ENCODE results near the gene TPP2.

TPP2 gene

DNA sequence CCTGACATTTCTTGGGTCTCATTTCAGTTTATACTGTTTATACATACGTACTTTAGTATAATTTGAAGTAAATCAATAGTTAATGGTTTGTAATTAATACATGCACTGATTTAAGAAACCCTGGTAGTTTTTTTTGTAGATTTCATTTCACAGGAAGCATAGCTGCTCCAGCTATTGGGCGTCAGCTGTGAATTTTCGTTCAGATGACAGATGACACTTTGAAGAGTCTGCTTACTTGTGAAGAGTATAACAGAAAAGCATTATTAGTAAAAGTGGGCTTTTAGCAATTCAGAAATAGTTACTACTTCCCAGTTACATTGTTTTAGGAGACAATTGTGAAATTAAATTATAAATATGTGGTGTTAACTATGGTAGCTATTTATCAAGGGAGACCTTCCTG, 53.7 kb downstream of the TPP2 start:
- H3K27ac Mint-ChIP-seq = no peak overlapping the region
- H3K27me3 Mint-ChIP-seq = no peaks in the 10 kb centered on the region
- H3K4me3 Mint-ChIP-seq = no peak overlapping the region
- no peak for ATAC-seq (replicated peaks)
- peaks cover 0 to 3% of the 10 kb centered on the region in 2 donors for H3K4me1 Mint-ChIP-seq (ENCODE audit: low read depth in 2 of 2)
- peaks cover 67% of the 10 kb centered on the region for H3K36me3 Mint-ChIP-seq (ENCODE audit: insufficient read depth)
- H3K9me3 Mint-ChIP-seq = no peaks in the 10 kb centered on the region
- no peak for DNase-seq

GRCh38 chr13:102651392-102651791, 54.6 kb downstream of the TPP2 start:
- Mint-ChIP-seq H3K4me3 (no peak overlapping the region), H3K27ac (no peak overlapping the region), H3K36me3 (ENCODE audit: insufficient read depth) (peaks cover 60% of the 10 kb centered on the region), H3K4me1 (ENCODE audit: low read depth in 2 of 2) (peaks cover 0 to 3% of the 10 kb centered on the region in 2 donors), H3K9me3 (no peaks in the 10 kb centered on the region), H3K27me3 (no peaks in the 10 kb centered on the region)
- ATAC-seq (replicated peaks) = no peak
- no peak for DNase-seq

DNA sequence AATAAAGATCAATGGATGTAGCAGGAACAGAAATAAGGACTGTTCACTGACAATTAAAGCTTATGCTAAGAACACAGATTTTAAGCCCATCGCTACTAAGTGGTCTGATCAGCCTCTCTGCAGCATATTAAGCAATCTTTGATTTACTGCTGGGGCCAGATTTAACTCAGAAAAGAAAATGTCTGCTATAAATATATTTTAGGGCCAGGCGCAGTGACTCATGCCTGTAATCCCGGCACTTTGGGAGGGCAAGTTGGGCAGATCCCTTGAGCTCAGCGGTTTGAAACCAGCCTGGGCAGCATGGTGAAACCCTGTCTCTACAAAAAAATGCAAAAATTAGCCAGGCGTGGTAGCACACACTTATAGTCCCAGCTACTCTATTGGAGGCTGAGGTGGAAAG, 55.1 kb downstream of the TPP2 start:
- Mint-ChIP-seq H3K27me3 (no peaks in the 10 kb centered on the region), H3K36me3 (ENCODE audit: insufficient read depth) (peaks cover 55% of the 10 kb centered on the region), H3K4me3 (no peak overlapping the region), H3K4me1 (ENCODE audit: low read depth in 2 of 2) (peaks cover 0 to 3% of the 10 kb centered on the region in 2 donors), H3K9me3 (no peaks in the 10 kb centered on the region), H3K27ac (no peak overlapping the region)
- ATAC-seq (replicated peaks) (no peak), DNase-seq (no peak)

DNA sequence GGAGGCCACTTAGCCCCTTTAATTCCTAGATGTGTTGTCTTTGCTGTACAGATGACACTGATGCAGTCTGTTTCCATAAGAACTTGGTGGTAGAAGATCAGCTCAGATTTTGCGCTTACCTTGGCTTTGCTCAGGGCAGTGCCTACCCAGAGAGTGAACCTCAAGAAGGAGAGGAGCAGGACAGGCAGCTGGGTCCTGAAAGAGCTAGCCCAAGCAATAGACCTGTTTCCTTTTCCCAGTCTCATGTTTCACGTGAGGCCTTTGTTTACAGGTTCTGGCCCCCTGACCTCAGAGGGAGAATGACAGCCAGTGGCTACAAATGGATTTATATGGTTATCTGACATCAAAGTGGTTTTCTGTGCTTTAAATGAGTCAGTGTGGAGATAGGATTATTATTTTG, 58.0 kb downstream of the TPP2 start:
- peaks cover 0 to 4% of the 10 kb centered on the region in 2 donors for H3K4me1 Mint-ChIP-seq (ENCODE audit: low read depth in 2 of 2)
- no peaks in the 10 kb centered on the region for H3K9me3 Mint-ChIP-seq
- DNase-seq = no peak
- H3K27me3 Mint-ChIP-seq = no peaks in the 10 kb centered on the region
- no peak overlapping the region for H3K4me3 Mint-ChIP-seq
- no peak overlapping the region for H3K27ac Mint-ChIP-seq
- H3K36me3 Mint-ChIP-seq (ENCODE audit: insufficient read depth) = peaks cover 32% of the 10 kb centered on the region
- no peak for ATAC-seq (replicated peaks)

- DNase-seq (no peak), ATAC-seq (replicated peaks) (no peak)
- Mint-ChIP-seq H3K4me1 (ENCODE audit: low read depth in 2 of 2) (peaks cover 0 to 4% of the 10 kb centered on the region in 2 donors), H3K4me3 (no peak overlapping the region), H3K27me3 (no peaks in the 10 kb centered on the region), H3K36me3 (ENCODE audit: insufficient read depth) (peaks cover 20% of the 10 kb centered on the region), H3K9me3 (no peaks in the 10 kb centered on the region), H3K27ac (no peak overlapping the region)
These were observed 60.8 kb downstream of the TPP2 start for GRCh38 chr13:102657630-102658029.

DNA sequence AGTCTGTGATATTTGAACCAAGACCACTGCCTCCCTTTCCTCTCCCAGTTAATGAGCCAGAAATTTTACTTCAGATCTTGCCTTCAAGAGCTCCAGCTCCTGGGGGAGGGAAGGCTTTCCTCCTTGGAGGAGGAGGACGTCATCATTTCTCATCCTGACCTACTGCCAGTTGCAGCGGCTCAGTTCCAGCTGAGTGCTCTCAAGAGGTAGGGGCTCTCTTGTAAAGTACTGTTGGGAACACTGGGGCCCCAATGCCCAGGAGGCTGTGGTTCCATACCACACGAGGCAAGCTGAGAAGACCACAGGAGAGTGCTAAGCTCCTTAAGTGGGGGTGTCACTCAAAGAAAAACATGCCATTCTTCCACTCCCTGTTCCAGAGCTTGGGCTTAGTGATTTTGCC, 61.9 kb downstream of the TPP2 start:
- Mint-ChIP-seq H3K27ac (peak overlapping the region in 1 of 2 donors; percentile 35), H3K4me3 (no peak overlapping the region), H3K4me1 (ENCODE audit: low read depth in 2 of 2) (peaks cover 0 to 4% of the 10 kb centered on the region in 2 donors), H3K36me3 (ENCODE audit: insufficient read depth) (peaks cover 13% of the 10 kb centered on the region), H3K9me3 (no peaks in the 10 kb centered on the region), H3K27me3 (no peaks in the 10 kb centered on the region)
- ATAC-seq (replicated peaks) = no peak
- DNase-seq = no peak

- Mint-ChIP-seq H3K27ac (no peak overlapping the region), H3K36me3 (ENCODE audit: insufficient read depth) (peaks cover 15% of the 10 kb centered on the region), H3K4me1 (ENCODE audit: low read depth in 2 of 2) (peaks cover 0 to 4% of the 10 kb centered on the region in 2 donors), H3K27me3 (no peaks in the 10 kb centered on the region), H3K9me3 (no peaks in the 10 kb centered on the region), H3K4me3 (no peak overlapping the region)
- no peak for DNase-seq
- ATAC-seq (replicated peaks) = no peak
These were observed 62.5 kb downstream of the TPP2 start for GRCh38 chr13:102659168-102659713.

DNA sequence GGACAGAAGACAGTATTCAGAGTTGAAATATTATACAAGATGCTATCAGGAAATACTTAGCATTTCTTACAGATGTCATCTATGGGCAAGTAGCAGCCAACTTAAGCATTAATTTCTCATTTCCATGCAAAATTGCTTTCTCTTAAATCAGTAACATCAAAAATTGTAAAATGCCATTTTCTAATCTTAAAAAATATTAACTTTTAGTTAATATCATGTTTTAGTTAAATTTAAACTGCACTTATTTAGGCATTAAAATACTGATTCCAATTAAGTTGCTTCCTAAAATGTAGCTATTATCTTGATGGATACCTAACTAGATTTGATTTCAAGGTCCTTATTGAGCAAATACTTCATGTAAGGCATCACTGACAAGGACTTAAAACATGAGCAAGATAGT, 70.2 kb downstream of the TPP2 start:
- H3K36me3 Mint-ChIP-seq (ENCODE audit: insufficient read depth) = peaks cover 30% of the 10 kb centered on the region
- ATAC-seq (replicated peaks) (no peak), DNase-seq (no peak)
- H3K27ac Mint-ChIP-seq = peak overlapping the region in 1 of 2 donors; percentile 6
- no peaks in the 10 kb centered on the region for H3K27me3 Mint-ChIP-seq
- H3K4me3 Mint-ChIP-seq = no peak overlapping the region
- H3K4me1 Mint-ChIP-seq (ENCODE audit: low read depth in 2 of 2) = no peaks in the 10 kb centered on the region
- peaks cover 0 to 2% of the 10 kb centered on the region in 2 donors for H3K9me3 Mint-ChIP-seq

GRCh38 chr13:102667911-102668310, 71.1 kb downstream of the TPP2 start:
- Mint-ChIP-seq H3K4me1 (ENCODE audit: low read depth in 2 of 2) (no peaks in the 10 kb centered on the region), H3K27ac (no peak overlapping the region), H3K9me3 (peaks cover 0 to 2% of the 10 kb centered on the region in 2 donors), H3K36me3 (ENCODE audit: insufficient read depth) (peaks cover 30% of the 10 kb centered on the region), H3K27me3 (no peaks in the 10 kb centered on the region), H3K4me3 (no peak overlapping the region)
- DNase-seq (no peak), ATAC-seq (replicated peaks) (no peak)

DNA sequence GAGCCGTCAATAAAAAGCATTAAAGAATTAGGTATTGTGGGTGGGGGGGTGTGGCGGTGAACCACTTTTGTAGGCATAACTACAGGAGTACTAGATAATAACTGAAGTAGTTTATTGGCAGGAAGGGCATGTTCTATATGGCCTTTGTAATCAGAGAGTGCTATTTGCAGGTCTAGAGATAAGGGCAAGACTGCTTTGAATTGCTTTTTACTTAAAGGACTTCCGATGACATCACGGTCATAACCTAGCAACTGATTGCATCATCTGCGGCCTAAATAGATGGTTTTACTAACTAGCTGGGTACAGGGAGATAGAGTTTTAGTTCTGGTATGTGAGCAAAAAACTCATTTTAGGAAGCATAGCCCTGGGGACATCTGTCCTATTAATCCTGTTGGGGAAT, 73.3 kb downstream of the TPP2 start:
- no peak for DNase-seq
- no peak overlapping the region for H3K4me3 Mint-ChIP-seq
- no peak for ATAC-seq (replicated peaks)
- no peaks in the 10 kb centered on the region for H3K4me1 Mint-ChIP-seq (ENCODE audit: low read depth in 2 of 2)
- H3K36me3 Mint-ChIP-seq (ENCODE audit: insufficient read depth) = peaks cover 36% of the 10 kb centered on the region
- no peaks in the 10 kb centered on the region for H3K27me3 Mint-ChIP-seq
- peaks cover 0 to 2% of the 10 kb centered on the region in 2 donors for H3K9me3 Mint-ChIP-seq
- no peak overlapping the region for H3K27ac Mint-ChIP-seq

DNA sequence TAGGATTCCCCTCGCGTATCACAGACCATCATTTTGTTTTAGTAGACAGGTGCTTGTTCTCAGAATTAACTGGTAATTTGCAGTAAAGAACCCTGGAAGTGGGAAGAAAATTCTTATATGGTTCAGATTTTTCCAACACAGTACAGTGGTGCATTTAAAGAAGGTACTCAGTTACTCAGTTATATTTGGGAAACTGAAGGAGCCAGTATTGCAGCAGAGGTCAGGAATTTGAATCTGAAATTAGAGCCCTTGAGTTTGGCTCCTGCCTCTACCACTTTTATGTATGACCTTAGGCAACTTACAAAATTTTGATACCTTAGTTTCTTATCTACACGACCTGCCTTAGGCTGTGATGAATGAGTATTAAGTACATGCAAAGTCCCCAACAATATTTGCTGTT, 78.3 kb downstream of the TPP2 start:
- no peak for ATAC-seq (replicated peaks)
- no peaks in the 10 kb centered on the region for H3K27me3 Mint-ChIP-seq

DNA sequence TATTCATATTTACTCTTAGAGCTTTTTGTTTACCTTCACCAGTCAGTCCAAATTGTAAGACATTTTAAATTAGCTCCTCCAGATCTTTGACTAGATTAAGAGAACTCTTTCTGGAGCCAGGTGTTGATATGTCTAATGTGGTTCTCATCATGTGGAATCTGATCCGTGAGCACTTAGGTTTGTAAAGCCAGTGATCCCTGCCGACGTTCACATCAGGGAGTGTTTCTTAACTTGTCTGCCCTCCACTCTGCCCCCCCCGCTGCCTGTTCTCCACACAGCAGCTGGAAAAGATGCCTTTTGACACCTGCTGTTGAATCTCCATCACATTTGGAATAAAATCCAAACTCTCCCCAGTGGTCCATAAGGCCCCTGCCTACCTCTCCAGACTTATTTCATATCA, 80.3 kb downstream of the TPP2 start:
- H3K27ac Mint-ChIP-seq = peak overlapping the region in 1 of 2 donors; percentile 67
- no peaks in the 10 kb centered on the region for H3K27me3 Mint-ChIP-seq
- H3K4me1 Mint-ChIP-seq (ENCODE audit: low read depth in 2 of 2) = peaks cover 4 to 12% of the 10 kb centered on the region in 2 donors
- no peak for ATAC-seq (replicated peaks)
- H3K9me3 Mint-ChIP-seq = no peaks in the 10 kb centered on the region
- DNase-seq = no peak
- H3K36me3 Mint-ChIP-seq (ENCODE audit: insufficient read depth) = peaks cover 46% of the 10 kb centered on the region
- no peak overlapping the region for H3K4me3 Mint-ChIP-seq

More for the DNA sequence above, 78.3 kb downstream of the TPP2 start:
- no peak for DNase-seq
- Mint-ChIP-seq H3K4me1 (ENCODE audit: low read depth in 2 of 2) (peaks cover 0 to 2% of the 10 kb centered on the region in 2 donors), H3K36me3 (ENCODE audit: insufficient read depth) (peaks cover 46% of the 10 kb centered on the region), H3K9me3 (no peaks in the 10 kb centered on the region), H3K27ac (peak overlapping the region in 1 of 2 donors; percentile 41), H3K4me3 (no peak overlapping the region)

GRCh38 chr13:102678339-102679107, 81.7 kb downstream of the TPP2 start:
- Mint-ChIP-seq H3K4me3 (no peak overlapping the region), H3K9me3 (no peaks in the 10 kb centered on the region), H3K4me1 (ENCODE audit: low read depth in 2 of 2) (peaks cover 4 to 12% of the 10 kb centered on the region in 2 donors), H3K27me3 (no peaks in the 10 kb centered on the region), H3K27ac (no peak overlapping the region), H3K36me3 (ENCODE audit: insufficient read depth) (peaks cover 46% of the 10 kb centered on the region)
- ATAC-seq (replicated peaks) (no peak), DNase-seq (no peak)

- ATAC-seq (replicated peaks) = no peak
- no peak overlapping the region for H3K4me3 Mint-ChIP-seq
- H3K9me3 Mint-ChIP-seq = no peaks in the 10 kb centered on the region
- peaks cover 40% of the 10 kb centered on the region for H3K36me3 Mint-ChIP-seq (ENCODE audit: insufficient read depth)
- H3K27ac Mint-ChIP-seq = peak overlapping the region; percentile 69 to 74
- H3K4me1 Mint-ChIP-seq (ENCODE audit: low read depth in 2 of 2) = peaks cover 4 to 12% of the 10 kb centered on the region in 2 donors
- DNase-seq = no peak
- no peaks in the 10 kb centered on the region for H3K27me3 Mint-ChIP-seq
These were observed 82.8 kb downstream of the TPP2 start for GRCh38 chr13:102679449-102680132.
